Right kidney (tissue), 1 donor: ENCODE results near the gene CTNND2.

ENCODE experiments used
- DNase-seq: peaks from one replicate; pipeline ENCODE4 v3.0.0-alpha.2; 2016

Gene CTNND2

GRCh38 chr5:11306365-11306764 lies 597.9 kb downstream of the CTNND2 start:
- DNase-seq, result no peak

DNA sequence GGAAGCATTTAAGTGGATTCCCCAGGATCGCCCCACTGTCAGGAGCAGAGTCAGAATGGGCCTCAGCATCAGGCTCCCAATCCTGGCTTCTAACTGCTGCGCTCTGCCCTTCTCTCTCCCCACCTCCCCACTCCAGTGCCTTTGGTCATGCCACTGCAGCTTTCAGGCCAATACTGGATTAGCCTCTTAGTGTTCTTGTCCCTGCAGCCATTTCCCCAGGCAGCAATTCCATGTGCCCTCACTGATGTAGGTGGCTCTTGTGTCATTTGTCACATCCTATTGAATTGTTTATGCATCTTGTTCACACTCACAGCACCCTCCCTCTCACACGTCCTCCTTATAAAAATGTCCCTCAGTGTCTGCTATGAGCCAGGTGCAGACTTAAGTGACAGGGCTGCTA lies 599.0 kb downstream of the CTNND2 start:
- no peak for DNase-seq

GRCh38 chr5:11304641-11305040 lies 599.6 kb downstream of the CTNND2 start:
- no peak for DNase-seq

DNA sequence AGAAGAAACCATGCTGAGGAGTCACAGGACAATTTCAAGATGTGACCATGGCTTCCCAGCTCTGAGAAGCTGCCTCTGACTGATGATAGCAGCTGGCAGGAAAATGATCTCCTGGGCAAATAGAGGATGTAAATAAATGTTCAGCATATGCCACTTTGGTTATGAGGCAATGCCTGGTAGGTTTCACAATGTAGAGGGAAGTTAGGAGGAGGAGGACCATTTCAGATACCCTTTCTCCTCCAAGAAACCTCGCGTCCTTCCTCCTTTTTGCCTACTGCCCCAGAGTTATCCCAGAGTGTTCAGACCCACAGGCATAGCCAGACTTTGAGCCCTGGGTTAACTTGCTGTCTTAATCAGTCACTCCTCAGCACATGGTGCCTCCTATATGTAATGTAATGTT lies 601.6 kb downstream of the CTNND2 start:
- no peak for DNase-seq

DNA sequence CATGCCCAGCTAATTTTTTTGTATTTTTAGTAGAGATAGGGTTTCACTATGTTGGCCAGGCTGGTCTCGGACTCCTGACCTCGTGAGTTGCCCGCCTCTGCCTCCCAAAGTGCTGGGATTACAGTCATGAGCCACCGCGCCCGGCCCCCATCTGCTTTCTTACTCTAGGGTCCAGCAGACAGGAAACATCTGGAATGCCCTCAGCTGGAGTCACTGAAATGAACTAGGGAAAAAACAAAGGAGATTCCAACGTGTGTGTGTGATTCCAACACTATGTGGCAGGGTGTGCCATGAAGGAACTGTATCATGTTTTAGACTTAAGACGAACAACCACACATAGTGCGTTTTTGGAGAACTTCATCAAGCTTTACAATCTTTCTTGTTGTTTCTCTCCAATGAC lies 603.1 kb downstream of the CTNND2 start:
- DNase-seq, result no peak

DNA sequence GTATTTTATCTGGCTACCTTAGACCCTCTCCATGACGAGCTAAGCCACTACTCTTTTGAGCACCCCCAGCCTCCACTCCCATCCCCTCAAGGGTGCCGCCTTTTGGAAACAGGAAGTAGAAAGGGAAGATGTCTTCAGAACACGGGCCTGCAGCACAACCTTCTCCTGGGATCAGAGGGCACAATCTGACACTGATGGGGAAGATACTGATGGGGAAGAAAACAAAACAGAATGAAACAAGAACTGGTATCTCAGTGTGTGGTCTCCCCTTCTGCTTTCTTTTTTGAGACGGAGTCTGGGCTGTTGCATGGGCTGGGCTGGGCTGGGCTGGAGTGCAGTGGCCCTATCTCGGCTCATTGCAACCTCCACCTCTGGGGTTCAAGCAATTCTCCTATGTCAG lies 603.5 kb downstream of the CTNND2 start:
- no peak for DNase-seq

DNA sequence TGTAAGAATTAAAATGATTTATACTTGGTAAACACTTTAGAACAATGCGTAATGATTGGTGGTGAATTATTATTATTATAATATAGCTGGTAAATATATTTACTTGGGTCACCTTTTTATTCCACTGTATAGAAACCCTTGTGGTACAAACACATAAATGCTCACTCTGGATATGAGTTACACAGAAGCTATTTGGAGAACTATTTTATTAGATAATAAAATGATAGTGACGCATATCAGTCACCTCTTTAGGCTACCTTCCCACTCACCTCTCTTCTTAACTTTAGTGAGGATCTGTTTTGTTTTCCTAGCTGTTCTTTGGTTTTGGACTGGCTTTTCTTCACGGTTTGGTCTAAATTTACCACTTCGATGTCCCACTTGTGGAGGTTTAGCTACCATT lies 605.4 kb downstream of the CTNND2 start:
- DNase-seq, result no peak

DNA sequence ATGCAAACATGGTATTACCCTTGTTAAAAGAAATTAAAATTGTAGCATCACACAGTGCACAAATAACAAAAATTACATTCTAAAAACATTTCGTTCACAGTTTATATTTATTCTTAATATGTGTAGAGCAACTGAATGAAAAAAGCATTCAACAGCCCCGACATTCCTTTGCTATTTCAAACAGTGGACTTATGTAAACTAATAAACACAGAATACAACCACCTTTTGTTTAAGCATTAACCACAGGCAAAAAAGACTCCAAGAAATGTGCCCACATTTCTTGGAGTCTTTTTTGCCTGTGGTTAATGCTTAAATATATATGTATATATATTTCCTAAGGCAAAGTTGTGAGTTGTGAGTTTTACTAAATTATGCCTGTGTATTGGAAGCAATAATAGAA lies 610.7 kb downstream of the CTNND2 start:
- no peak for DNase-seq

- DNase-seq, result no peak
Measured at GRCh38 chr5:11292648-11293356, 611.4 kb downstream of the CTNND2 start.

- no peak for DNase-seq
Measured at GRCh38 chr5:11289733-11290132, 614.5 kb downstream of the CTNND2 start.

DNA sequence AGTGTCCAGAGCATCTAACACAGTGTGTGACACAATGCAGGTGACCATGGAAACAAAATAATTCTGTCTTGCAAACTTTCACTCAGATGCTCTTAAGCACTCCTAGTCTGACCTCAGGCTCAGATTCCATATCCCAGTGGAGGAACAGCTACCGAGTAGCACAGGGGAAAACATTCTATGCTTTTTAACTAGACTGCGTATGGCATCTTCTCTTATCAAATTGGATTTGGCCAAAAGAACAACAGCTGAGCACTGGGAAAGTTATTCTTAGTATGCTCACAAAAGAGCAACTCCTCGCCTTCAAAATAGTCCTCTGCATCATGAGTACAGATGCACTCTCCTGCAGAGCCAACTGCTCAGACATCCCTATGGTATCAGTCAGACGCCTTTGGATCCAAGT lies 615.0 kb downstream of the CTNND2 start:
- DNase-seq, result no peak

DNA sequence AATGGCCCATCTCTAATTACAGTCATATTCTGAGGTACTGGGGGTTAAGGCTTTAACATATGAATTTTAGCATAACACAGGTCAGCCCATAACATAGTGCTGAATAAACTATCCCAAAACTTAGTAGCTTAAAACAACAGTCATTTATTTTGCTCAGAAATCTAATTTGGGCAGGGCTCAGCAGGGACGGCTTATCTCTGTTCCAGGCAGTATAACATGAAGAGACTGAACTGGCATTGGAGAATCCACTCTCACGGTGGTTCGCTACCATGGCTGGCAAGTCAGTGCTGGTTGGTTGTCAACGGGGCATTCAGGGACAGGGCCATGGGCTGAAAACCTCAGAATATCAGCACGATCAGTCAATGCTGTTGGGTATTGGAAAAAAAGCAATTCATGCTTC lies 622.4 kb downstream of the CTNND2 start:
- no peak for DNase-seq

DNA sequence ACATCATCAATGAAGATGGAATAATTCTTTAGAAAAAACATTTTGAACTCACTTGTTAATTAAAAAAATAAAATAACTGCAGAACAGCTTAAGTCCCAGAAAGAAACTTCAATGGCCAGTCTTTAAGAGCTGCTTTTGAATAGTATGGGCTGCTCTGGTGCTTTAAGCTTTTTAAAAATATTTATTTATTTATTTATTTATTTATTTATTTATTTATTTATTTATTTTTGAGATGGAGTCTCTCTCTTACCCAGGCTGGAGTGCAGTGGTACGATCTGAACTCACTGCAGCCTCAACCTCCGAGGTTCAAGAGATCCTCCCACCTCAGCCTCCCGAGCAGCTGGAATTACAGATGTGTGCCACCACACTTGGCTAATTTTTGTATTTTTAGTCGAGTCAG lies 626.9 kb downstream of the CTNND2 start:
- DNase-seq, result no peak

GRCh38 chr5:11273180-11273903 lies 630.9 kb downstream of the CTNND2 start:
- DNase-seq, result no peak

- DNase-seq, result no peak
Measured at GRCh38 chr5:11269515-11269914, 634.7 kb downstream of the CTNND2 start.

DNA sequence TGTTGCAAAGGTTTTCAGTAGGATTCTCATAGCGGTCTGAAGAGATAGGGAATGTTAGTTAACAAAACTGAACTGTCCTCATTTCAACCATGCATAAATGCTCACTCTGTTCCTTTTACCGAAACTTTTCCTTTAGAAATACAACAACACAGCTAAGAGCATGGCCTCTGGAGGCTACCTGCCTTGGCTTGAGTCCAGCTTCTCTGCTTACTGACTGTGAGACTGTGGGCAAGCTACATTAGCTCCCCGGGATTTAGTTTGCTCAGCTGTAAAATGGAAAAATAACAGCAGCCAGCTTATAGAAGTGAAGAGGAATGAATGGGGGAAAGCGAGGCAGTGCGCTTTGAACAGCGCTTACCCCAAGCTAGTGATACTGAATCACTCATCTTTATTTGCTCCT lies 635.4 kb downstream of the CTNND2 start:
- no peak for DNase-seq

DNA sequence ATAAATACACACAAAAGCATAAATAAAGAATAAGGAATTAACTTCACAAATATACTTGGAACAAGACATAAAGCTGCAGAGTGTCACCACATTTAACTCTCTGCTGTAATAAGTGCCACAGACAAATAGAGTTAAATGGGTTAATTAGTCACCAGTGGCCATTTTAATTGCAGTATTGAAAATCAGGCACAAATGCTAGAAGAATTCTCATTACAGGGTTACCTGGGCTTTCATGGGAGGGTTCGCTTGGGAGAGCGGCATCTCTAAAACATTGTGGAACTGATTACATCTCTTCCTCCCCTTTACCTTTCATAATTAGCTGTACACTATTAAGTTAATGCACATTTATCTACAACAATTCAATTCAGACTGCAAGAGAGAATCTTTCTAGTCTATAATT lies 637.9 kb downstream of the CTNND2 start:
- DNase-seq, result no peak

- no peak for DNase-seq
Measured at GRCh38 chr5:11261241-11261640, 643.0 kb downstream of the CTNND2 start.

- no peak for DNase-seq
Measured at GRCh38 chr5:11258001-11258400, 646.2 kb downstream of the CTNND2 start.

GRCh38 chr5:11252523-11252922 lies 651.7 kb downstream of the CTNND2 start:
- no peak for DNase-seq

GRCh38 chr5:11252075-11252474 lies 652.2 kb downstream of the CTNND2 start:
- no peak for DNase-seq

GRCh38 chr5:11251247-11251646 lies 653.0 kb downstream of the CTNND2 start:
- DNase-seq, result peak; percentile 16

- no peak for DNase-seq
Measured at GRCh38 chr5:11248966-11249365, 655.3 kb downstream of the CTNND2 start.

DNA sequence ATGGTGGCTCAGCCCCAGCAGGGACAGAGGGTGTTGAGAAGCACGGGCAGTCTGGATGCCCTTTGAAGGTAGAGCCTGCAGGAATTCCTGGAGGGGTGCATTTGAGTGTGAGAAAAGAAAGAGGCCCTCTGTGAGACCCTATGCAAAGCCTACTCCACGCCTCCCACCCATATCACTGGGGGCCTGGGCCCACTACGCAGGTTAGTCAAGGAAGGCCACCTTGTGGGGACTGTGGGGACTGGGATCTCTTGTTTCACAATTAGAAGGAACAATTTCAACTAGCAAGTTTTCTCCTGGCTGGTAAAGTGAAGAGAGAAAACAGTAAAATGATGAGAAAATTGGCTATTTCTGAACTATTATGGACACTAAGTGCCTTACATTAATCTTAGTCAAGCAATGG lies 657.0 kb downstream of the CTNND2 start:
- no peak for DNase-seq
